ENCODE measurements around the gene NOC4L. TPM values are rescaled to one million over a fixed set of nuclear protein-coding genes. Genes with fewer than 3 reads are reported as not detected.

Gene NOC4L
- total and polyA plus RNA-seq, 2 of the 4 experiments (the other 2 are of a cell fraction) = 5.2 to 13.4 TPM

GRCh38 chr12:132125736-132126135 is 18.5 kb upstream of the NOC4L start:
- ATAC-seq (ENCODE audit: low read depth) (no peak), DNase-seq (no peak)
- 100% methylated on average over 3 of the region's 12 CpGs; no CpG with 5 or more reads in 1 of the 2 experiments for WGBS, 2 experiments (ENCODE audit: extremely low coverage in 2 of 2, insufficient read length in 1 of 2)
- peaks cover 41% of the 10 kb centered on the region for H3K36me3 ChIP-seq (ENCODE audit: control insufficient read depth, insufficient read depth, low read length)
- in situ Hi-C loops (cut with MboI; ENCODE audit: low sequenced_read_pairs) (no loop called here), dilution Hi-C loops (cut with HindIII; ENCODE audit: low sequenced_read_pairs, unreplicated experiment) (no loop called here), intact Hi-C loops (cut with micrococcal nuclease) (no loop called here)
- no peak overlapping the region for H3K23ac ChIP-seq (ENCODE audit: low read depth, low read length)
- TF ChIP-seq MAZ (IDR thresholded peaks at IDR 0.05; ENCODE audit: borderline replicate concordance, low read depth, low read length) = no peak
- no peak for TF ChIP-seq RCOR1 (IDR thresholded peaks at IDR 0.05; ENCODE audit: insufficient replicate concordance, low read length)
- no peak for TF ChIP-seq MXI1 (IDR thresholded peaks at IDR 0.05; ENCODE audit: borderline replicate concordance, low read depth, low read length)
- H3K27ac ChIP-seq (ENCODE audit: insufficient read depth, low read length) = no peak overlapping the region
- no peaks in the 10 kb centered on the region for H3K79me1 ChIP-seq (ENCODE audit: low read depth in 1 of 2, low read length in 2 of 2)
- H4K5ac ChIP-seq (ENCODE audit: low read depth, low read length) = no peak overlapping the region
- H3K4me2 ChIP-seq (ENCODE audit: low read depth, low read length) = no peak overlapping the region
- no peaks in the 10 kb centered on the region for H3K4me1 ChIP-seq (ENCODE audit: control insufficient read depth, insufficient read depth, low read length)
- ChIA-PET POLR2A (ENCODE audit: unreplicated experiment) (no interaction called here), CTCF (no interaction called here)
- no peak overlapping the region for H3K4me3 ChIP-seq (ENCODE audit: insufficient read depth, low read depth, low read length)
- no peak overlapping the region for H3K9ac ChIP-seq (ENCODE audit: low read depth, low read length)
- no peaks in the 10 kb centered on the region for H4K20me1 ChIP-seq (ENCODE audit: insufficient read depth, low read length)
- no peak overlapping the region for H4K8ac ChIP-seq (ENCODE audit: low read depth in 2 of 2, low read length in 2 of 2)
- no peak overlapping the region for H3K14ac ChIP-seq (replicated peaks; ENCODE audit: low read depth, low read length)
- no peaks in the 10 kb centered on the region for H3K9me1 ChIP-seq (ENCODE audit: insufficient read depth, low read length)
- H3K9me3 ChIP-seq (ENCODE audit: control insufficient read depth, insufficient read depth, low read length) = peaks cover 2% of the 10 kb centered on the region; the same call in 1 of the 2 replicates
- H3K18ac ChIP-seq (ENCODE audit: low read depth, low read length) = no peak overlapping the region
- H3K27me3 ChIP-seq (ENCODE audit: control insufficient read depth, insufficient read depth, low read length) = no peaks in the 10 kb centered on the region
- no TSS peak for BruUV-seq (replicated peaks)
- H2BK20ac ChIP-seq (ENCODE audit: low read depth, low read length) = no peak overlapping the region
- no peak overlapping the region for H2BK120ac ChIP-seq (ENCODE audit: low read depth, low read length)
- H2BK15ac ChIP-seq (ENCODE audit: low read depth, low read length) = no peak overlapping the region
- H3K56ac ChIP-seq (ENCODE audit: extremely low read depth, insufficient read depth, low read length) = no peak overlapping the region
- no peak overlapping the region for H2AK9ac ChIP-seq (replicated peaks; ENCODE audit: low read depth, low read length, poor library complexity)
- no peak overlapping the region for H3K4ac ChIP-seq (ENCODE audit: low read depth, low read length)
- no peak overlapping the region for H2BK5ac ChIP-seq (ENCODE audit: low read depth, low read length, poor library complexity, severe bottlenecking)
- H2AFZ ChIP-seq (replicated peaks; ENCODE audit: low read length, poor library complexity) = no peak overlapping the region
- no peak overlapping the region for H2AK5ac ChIP-seq (ENCODE audit: low read depth, low read length)
- H4K91ac ChIP-seq (ENCODE audit: insufficient read depth, low read depth, low read length) = no peak overlapping the region
